ENCODE measurements around the gene TEN1. TPM values are rescaled to one million over a fixed set of nuclear protein-coding genes. Genes with fewer than 3 reads are reported as not detected.

TEN1 gene
- total RNA-seq, 1 donor from 2014 or later: 22.2 TPM

- TF ChIP-seq, protein P1, sequence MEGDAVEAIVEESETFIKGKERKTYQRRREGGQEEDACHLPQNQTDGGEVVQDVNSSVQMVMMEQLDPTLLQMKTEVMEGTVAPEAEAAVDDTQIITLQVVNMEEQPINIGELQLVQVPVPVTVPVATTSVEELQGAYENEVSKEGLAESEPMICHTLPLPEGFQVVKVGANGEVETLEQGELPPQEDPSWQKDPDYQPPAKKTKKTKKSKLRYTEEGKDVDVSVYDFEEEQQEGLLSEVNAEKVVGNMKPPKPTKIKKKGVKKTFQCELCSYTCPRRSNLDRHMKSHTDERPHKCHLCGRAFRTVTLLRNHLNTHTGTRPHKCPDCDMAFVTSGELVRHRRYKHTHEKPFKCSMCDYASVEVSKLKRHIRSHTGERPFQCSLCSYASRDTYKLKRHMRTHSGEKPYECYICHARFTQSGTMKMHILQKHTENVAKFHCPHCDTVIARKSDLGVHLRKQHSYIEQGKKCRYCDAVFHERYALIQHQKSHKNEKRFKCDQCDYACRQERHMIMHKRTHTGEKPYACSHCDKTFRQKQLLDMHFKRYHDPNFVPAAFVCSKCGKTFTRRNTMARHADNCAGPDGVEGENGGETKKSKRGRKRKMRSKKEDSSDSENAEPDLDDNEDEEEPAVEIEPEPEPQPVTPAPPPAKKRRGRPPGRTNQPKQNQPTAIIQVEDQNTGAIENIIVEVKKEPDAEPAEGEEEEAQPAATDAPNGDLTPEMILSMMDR (IDR thresholded peaks at IDR 0.05): no peak
- H3K9me3 Mint-ChIP-seq (ENCODE audit: low read depth): no peaks in the 10 kb centered on the region
- H3K36me3 Mint-ChIP-seq (ENCODE audit: low read depth): peaks cover 3% of the 10 kb centered on the region
- no peak overlapping the region for H3K4me3 Mint-ChIP-seq (ENCODE audit: unreplicated experiment)
- peaks cover 1% of the 10 kb centered on the region for H3K27me3 Mint-ChIP-seq (ENCODE audit: low read depth)
- no peak overlapping the region for H3K27ac Mint-ChIP-seq (ENCODE audit: unreplicated experiment)
- peaks cover 9% of the 10 kb centered on the region for H3K4me1 Mint-ChIP-seq (ENCODE audit: low read depth)
- DNase-seq (ENCODE audit: low spot score): no peak
Measured at GRCh38 chr17:76008630-76009425, 29.8 kb downstream of the TEN1 start.

GRCh38 chr17:76009447-76009846, 30.4 kb downstream of the TEN1 start:
- Mint-ChIP-seq H3K4me1 (ENCODE audit: low read depth) (peaks cover 12% of the 10 kb centered on the region), H3K9me3 (ENCODE audit: low read depth) (no peaks in the 10 kb centered on the region), H3K4me3 (ENCODE audit: unreplicated experiment) (no peak overlapping the region), H3K36me3 (ENCODE audit: low read depth) (peaks cover 3% of the 10 kb centered on the region), H3K27me3 (ENCODE audit: low read depth) (peaks cover 1% of the 10 kb centered on the region), H3K27ac (ENCODE audit: unreplicated experiment) (no peak overlapping the region)
- TF ChIP-seq, protein P1 (IDR thresholded peaks at IDR 0.05): no peak
- DNase-seq (ENCODE audit: low spot score): no peak

DNA sequence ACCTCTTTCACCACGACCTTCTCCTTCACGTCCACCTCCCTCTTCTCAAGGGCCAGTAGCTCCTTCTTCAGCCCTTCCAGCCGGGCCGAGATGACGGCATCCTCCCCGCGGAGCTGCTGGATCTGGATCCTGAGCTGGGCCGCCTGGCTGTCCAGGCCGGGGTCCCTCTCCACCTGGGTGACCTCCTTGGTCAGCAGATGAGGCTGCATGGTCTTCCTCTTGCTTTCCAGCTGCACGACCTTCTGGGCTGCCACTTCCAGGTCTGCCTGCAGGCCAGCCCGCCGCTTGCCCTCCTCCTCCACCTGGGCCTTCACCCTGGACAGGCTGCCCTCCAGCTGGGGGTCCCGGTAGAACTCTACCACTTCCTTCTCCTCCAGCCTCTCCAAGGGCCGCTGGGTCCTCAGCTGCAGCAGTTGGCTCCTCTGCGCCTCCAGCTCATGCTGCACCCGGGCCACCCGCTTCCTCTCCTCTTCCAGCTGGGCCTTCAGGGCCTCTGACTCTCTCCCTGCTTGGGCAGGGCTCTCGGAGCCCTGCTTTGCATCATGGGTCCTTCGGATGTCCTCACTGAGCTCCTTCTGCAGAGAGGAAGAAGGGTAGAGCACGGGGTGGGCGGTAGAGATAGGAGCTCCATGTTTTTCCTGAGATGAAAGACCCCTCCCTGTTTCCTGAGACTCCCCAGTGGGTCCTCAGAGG, 31.1 kb downstream of the TEN1 start:
- TF ChIP-seq, protein P1 (IDR thresholded peaks at IDR 0.05): no peak
- Mint-ChIP-seq H3K27me3 (ENCODE audit: low read depth) (peaks cover 1% of the 10 kb centered on the region), H3K9me3 (ENCODE audit: low read depth) (no peaks in the 10 kb centered on the region), H3K27ac (ENCODE audit: unreplicated experiment) (no peak overlapping the region), H3K4me3 (ENCODE audit: unreplicated experiment) (no peak overlapping the region), H3K36me3 (ENCODE audit: low read depth) (peaks cover 3% of the 10 kb centered on the region), H3K4me1 (ENCODE audit: low read depth) (peaks cover 12% of the 10 kb centered on the region)
- no peak for DNase-seq (ENCODE audit: low spot score)

- TF ChIP-seq, protein P1 (IDR thresholded peaks at IDR 0.05): no peak
- Mint-ChIP-seq H3K9me3 (ENCODE audit: low read depth) (no peaks in the 10 kb centered on the region), H3K27ac (ENCODE audit: unreplicated experiment) (no peak overlapping the region), H3K4me3 (ENCODE audit: unreplicated experiment) (no peak overlapping the region), H3K4me1 (ENCODE audit: low read depth) (peaks cover 5% of the 10 kb centered on the region), H3K27me3 (ENCODE audit: low read depth) (peaks cover 5% of the 10 kb centered on the region), H3K36me3 (ENCODE audit: low read depth) (peaks cover 2% of the 10 kb centered on the region)
- no peak for DNase-seq (ENCODE audit: low spot score)
Measured at GRCh38 chr17:76011951-76012350, 32.9 kb downstream of the TEN1 start.

DNA sequence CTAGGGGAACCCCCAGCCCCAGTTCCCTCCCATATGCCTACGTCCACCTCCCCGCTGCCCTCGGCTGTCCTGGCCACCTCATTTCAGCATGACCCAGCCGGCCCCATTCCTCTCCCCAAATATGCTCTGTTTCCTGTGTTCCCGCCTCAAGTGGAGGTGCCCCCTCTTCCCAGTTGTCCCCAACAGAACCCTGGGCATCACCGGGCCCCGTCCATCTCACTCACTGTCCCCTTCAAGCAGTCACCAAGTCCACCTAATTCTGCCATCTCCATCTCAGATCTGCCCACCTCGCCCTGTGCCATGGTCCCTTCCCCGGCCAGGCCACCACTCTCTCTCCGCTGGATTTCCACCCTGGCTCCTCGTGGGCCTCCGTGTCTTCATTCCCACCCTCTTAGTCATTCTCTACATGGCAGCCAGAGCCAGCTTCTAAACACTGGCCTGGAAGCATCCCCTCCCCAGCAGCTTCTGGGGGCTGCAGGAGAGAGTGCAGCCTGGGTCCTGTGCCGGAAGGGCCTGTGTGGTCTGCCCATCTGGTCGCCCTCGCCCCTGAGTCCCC, 34.4 kb downstream of the TEN1 start:
- TF ChIP-seq, protein P1 (IDR thresholded peaks at IDR 0.05): no peak
- H3K4me3 Mint-ChIP-seq (ENCODE audit: unreplicated experiment): no peak overlapping the region
- H3K4me1 Mint-ChIP-seq (ENCODE audit: low read depth): peaks cover 5% of the 10 kb centered on the region
- peaks cover 2% of the 10 kb centered on the region for H3K36me3 Mint-ChIP-seq (ENCODE audit: low read depth)
- no peak for DNase-seq (ENCODE audit: low spot score)
- no peaks in the 10 kb centered on the region for H3K9me3 Mint-ChIP-seq (ENCODE audit: low read depth)
- no peak overlapping the region for H3K27ac Mint-ChIP-seq (ENCODE audit: unreplicated experiment)
- H3K27me3 Mint-ChIP-seq (ENCODE audit: low read depth): peaks cover 5% of the 10 kb centered on the region
